GM20000 (cell line): ENCODE measurements around the gene FAM228B.

Source experiments
- DNase-seq: peaks from one replicate; pipeline ENCODE4 v3.0.0; 2012; ENCODE audit warnings: low spot score
- CTCF ChIP-seq: IDR thresholded peaks from 2 replicates; pipeline ENCODE4 v1.5.1; 2012; ENCODE audit warnings: mild to moderate bottlenecking, control low read depth; ENCODE audit errors: extremely low read depth, missing control alignments

Gene FAM228B

GRCh38 chr2:24211408-24211807 lies 88.1 kb downstream of the FAM228B start:
- DNase-seq, result no peak
- no peak for TF ChIP-seq CTCF

GRCh38 chr2:24214880-24215279 lies 91.6 kb downstream of the FAM228B start:
- peak; percentile 86 for DNase-seq
- TF ChIP-seq CTCF, result no peak
